PC-9 (cell line): ENCODE results near the gene GNG3. TPM values are rescaled to one million over a fixed set of nuclear protein-coding genes. Genes with fewer than 3 reads are reported as not detected.
"Not testable (repeated sequence)": the region's sequence is repeated elsewhere in the genome, so short reads cannot be mapped to it uniquely, and the experiment has no call there.

Experiments
- BruUV-seq: library from RNA; stranded (reverse); fragments of 400-500 nt; replicated peaks from 2 replicates; lab custom pipeline; 2021; lab: Mats Ljungman, UMichigan
- CTCF ChIA-PET: fragments of 300-600 bp; sonication (Branson Sonifier 250); formaldehyde crosslinking; loops from one replicate; lab custom pipeline; 2022; ENCODE audit warnings: antibody characterized with exemption; lab: Charles Lee
- POLR2A ChIA-PET: fragments of 300-600 bp; sonication (Branson Sonifier 250); formaldehyde crosslinking; loops from one replicate; lab custom pipeline; 2022; ENCODE audit warnings: antibody characterized with exemption; ENCODE audit not compliant: unreplicated experiment; lab: Charles Lee
- DNase-seq, 2 experiments: peaks; one replicate each; pipeline versions ENCODE4 v3.0.0 to v3.0.0-alpha.2; 2015 to 2022; ENCODE audit warnings: mixed read lengths in 1 of 2
- H2AFZ ChIP-seq: fragments of 200-600 bp; sonication (generic); 2 replicates; pipeline ENCODE4 v1.8.1; 2017; ENCODE audit warnings: antibody characterized with exemption
- H3F3A ChIP-seq: fragments of 200-600 bp; sonication (generic); 2 replicates; pipeline ENCODE4 v1.8.1; 2017; ENCODE audit warnings: antibody characterized with exemption, mild to moderate bottlenecking, low read depth; ENCODE audit not compliant: insufficient read depth
- H3K27ac ChIP-seq: fragments of 200-600 bp; sonication (generic); 2 replicates; pipeline ENCODE4 v1.6.1; 2016; ENCODE audit warnings: mixed run types
- H3K27me3 ChIP-seq: fragments of 200-600 bp; sonication (generic); 2 replicates; pipeline ENCODE4 v1.6.1; 2016; ENCODE audit warnings: low read depth, mixed run types; ENCODE audit not compliant: insufficient read depth
- H3K36me3 ChIP-seq: fragments of 200-600 bp; sonication (generic); 2 replicates; pipeline ENCODE4 v1.6.1; 2016; ENCODE audit warnings: low read depth, mixed run types
- H3K4me1 ChIP-seq: fragments of 200-600 bp; sonication (generic); replicated peaks from 2 replicates; pipeline ENCODE4 v1.6.1; 2016; ENCODE audit warnings: mixed run types; ENCODE audit not compliant: insufficient read depth
- H3K4me2 ChIP-seq: fragments of 200-600 bp; sonication (generic); 2 replicates; pipeline ENCODE4 v1.6.1; 2017; ENCODE audit warnings: mixed run types
- H3K4me3 ChIP-seq: fragments of 200-600 bp; sonication (generic); 2 replicates; pipeline ENCODE4 v1.6.1; 2016; ENCODE audit warnings: mixed run types
- H3K79me2 ChIP-seq: fragments of 200-600 bp; sonication (generic); 2 replicates; pipeline ENCODE4 v1.6.1; 2017; ENCODE audit warnings: low read depth, mixed run types
- H3K9me2 ChIP-seq: fragments of 200-600 bp; sonication (generic); 2 replicates; pipeline ENCODE4 v1.8.1; 2017; ENCODE audit warnings: mild to moderate bottlenecking; ENCODE audit not compliant: insufficient read depth
- H3K9me3 ChIP-seq: fragments of 200-600 bp; sonication (generic); 2 replicates; pipeline ENCODE4 v1.8.1; 2016; ENCODE audit warnings: low read depth; ENCODE audit not compliant: insufficient read depth
- H4K20me1 ChIP-seq: fragments of 200-600 bp; sonication (generic); 2 replicates; pipeline ENCODE4 v1.8.1; 2017; ENCODE audit not compliant: insufficient read depth
- EZH2 ChIP-seq: fragments of 200-600 bp; sonication (generic); IDR thresholded peaks from 2 replicates; pipeline ENCODE4 v1.8.0; 2017; ENCODE audit warnings: antibody characterized with exemption, low read depth
- intact Hi-C: fragments of 100-400 bp; cut with micrococcal nuclease; formaldehyde crosslinking; loops from one replicate; pipeline ENCODE4 v1.10.0; 2022; ENCODE audit not compliant: unreplicated experiment
- total RNA-seq: library from RNA; stranded (reverse); gene quantifications from 2 replicates; pipeline ENCODE4 v1.2.3, GENCODE V29; 2021
- TF ChIP-seq, protein P1 (sequence below): fragments of 200-600 bp; sonication (generic); conservative IDR thresholded peaks from 2 replicates; pipeline ENCODE4 v1.6.1; 2017; ENCODE audit warnings: mixed run types, antibody characterized with exemption, mild to moderate bottlenecking, moderate library complexity

Gene GNG3
- total RNA-seq, 1 experiment from 2014 or later, result 0.57 TPM

DNA sequence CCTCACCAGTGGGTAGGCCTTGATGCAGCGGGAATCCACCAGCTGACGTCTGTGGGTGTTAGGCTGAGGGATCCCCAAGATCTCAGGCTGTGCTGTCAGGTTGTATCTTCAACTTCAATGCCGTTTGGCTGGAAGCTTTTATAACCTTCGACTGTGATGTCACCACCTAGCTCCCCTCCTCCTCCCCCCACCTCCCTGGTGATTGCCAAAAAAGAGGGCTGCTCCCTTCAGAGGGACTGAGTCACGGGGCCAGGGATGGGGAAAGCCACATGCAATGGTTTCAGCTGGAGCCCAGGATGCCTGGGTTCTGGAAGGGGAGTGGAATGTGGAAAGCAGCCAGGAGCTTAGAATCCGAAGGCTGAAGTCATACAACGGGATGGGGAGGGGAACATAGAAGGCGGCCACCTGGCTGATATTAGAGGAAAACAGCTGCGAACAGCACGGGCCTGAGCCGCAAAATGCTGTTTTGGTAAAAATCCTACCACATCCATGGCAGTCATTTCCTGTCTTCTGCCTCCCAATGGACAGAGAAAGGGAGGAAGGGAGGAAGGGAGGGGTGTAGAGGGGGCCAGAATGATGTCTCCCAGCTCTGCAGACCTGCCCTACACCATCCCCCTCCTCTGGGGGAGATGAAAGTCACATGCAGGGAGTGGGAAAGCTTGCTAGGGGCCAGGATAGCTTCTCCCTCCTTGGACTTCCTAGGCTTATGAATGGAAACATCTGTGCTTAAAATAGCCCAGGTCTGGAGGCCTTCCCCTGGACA lies 17.9 kb upstream of the GNG3 start, which contains the start of gene LRRN4CL:
LRRN4CL (minus strand) TSS at position 110 of the 763 bp plus-strand sequence. CDS start 1,022 bp downstream, outside the sequence.
- Histone ChIP-seq H3K4me2 (no peak within 1 kb of the TSS), H3K4me1 (no peaks in the 10 kb centered on the region), H3F3A (peaks cover 23% of the 10 kb centered on the region), H3K79me2 (no peaks in the 10 kb centered on the region), H3K27ac (no peak within 1 kb of the TSS), H3K4me3 (no peak within 1 kb of the TSS), H2AFZ (no peak within 1 kb of the TSS), H3K27me3 (no peaks in the 10 kb centered on the region), H3K36me3 (0 out of 2 replicates have a peak, but pooled peaks cover 12% of the 10 kb centered on the region), H3K9me3 (no peaks in the 10 kb centered on the region), H4K20me1 (no peaks in the 10 kb centered on the region), H3K9me2 (no peaks in the 10 kb centered on the region)
- POLR2A ChIA-PET, result no interaction called here
- DNase-seq, result no peak
- BruUV-seq, result no TSS peak
- intact Hi-C loops, result no loop called here
- no peak for TF ChIP-seq EZH2
- TF ChIP-seq, protein P1, sequence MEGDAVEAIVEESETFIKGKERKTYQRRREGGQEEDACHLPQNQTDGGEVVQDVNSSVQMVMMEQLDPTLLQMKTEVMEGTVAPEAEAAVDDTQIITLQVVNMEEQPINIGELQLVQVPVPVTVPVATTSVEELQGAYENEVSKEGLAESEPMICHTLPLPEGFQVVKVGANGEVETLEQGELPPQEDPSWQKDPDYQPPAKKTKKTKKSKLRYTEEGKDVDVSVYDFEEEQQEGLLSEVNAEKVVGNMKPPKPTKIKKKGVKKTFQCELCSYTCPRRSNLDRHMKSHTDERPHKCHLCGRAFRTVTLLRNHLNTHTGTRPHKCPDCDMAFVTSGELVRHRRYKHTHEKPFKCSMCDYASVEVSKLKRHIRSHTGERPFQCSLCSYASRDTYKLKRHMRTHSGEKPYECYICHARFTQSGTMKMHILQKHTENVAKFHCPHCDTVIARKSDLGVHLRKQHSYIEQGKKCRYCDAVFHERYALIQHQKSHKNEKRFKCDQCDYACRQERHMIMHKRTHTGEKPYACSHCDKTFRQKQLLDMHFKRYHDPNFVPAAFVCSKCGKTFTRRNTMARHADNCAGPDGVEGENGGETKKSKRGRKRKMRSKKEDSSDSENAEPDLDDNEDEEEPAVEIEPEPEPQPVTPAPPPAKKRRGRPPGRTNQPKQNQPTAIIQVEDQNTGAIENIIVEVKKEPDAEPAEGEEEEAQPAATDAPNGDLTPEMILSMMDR, result no peak
- CTCF ChIA-PET, result interaction anchor here (0.6 kb wide), 1 partner anchor 65 kb away, joined by 3 read pairs; no protein-coding TSS in a partner anchor

DNA sequence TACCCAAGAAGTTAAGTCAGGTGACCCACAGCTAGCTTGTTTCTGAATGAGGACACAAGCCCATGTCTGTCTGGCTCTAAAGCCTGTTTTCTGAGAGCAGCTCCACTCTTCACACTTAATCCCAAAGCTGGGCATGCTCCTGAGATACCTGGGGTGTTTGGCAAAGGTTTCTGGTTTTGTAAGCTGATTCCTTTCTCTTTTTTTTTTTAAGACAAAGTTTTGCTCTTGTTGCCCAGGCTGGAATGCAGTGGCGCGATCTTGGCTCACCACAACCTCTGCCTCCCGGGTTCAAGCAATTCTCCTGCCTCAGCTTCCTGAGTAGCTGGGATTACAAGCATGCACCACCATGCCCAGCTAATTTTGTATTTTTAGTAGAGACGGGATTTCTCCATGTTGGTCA lies 13.9 kb upstream of the GNG3 start:
- Histone ChIP-seq H3K36me3 (0 out of 2 replicates have a peak, but pooled peaks cover 12% of the 10 kb centered on the region), H3F3A (peaks cover 30% of the 10 kb centered on the region)
- H3K4me2 ChIP-seq, H3K4me1 ChIP-seq, H3K4me3 ChIP-seq, BruUV-seq, H3K9me2 ChIP-seq, H4K20me1 ChIP-seq, H3K27ac ChIP-seq, DNase-seq, H3K9me3 ChIP-seq, H3K79me2 ChIP-seq, H2AFZ ChIP-seq, H3K27me3 ChIP-seq: not testable (repeated sequence)
- ChIA-PET POLR2A (interaction anchor here (0.7 kb wide), 1 partner anchor 29 kb away, joined by 3 read pairs; the partner anchor contains the start of gene C11orf98), CTCF (interaction anchor here (1.1 to 2.4 kb wide), 2 partner anchors 12 to 13 kb away, joined by 5 to 15 read pairs; no protein-coding TSS in a partner anchor)
- intact Hi-C loops, result loop anchor here (1.0 to 2.0 kb wide), 2 partner anchors 15 to 298 kb away; partner anchors contain the start of gene UBXN1

DNA sequence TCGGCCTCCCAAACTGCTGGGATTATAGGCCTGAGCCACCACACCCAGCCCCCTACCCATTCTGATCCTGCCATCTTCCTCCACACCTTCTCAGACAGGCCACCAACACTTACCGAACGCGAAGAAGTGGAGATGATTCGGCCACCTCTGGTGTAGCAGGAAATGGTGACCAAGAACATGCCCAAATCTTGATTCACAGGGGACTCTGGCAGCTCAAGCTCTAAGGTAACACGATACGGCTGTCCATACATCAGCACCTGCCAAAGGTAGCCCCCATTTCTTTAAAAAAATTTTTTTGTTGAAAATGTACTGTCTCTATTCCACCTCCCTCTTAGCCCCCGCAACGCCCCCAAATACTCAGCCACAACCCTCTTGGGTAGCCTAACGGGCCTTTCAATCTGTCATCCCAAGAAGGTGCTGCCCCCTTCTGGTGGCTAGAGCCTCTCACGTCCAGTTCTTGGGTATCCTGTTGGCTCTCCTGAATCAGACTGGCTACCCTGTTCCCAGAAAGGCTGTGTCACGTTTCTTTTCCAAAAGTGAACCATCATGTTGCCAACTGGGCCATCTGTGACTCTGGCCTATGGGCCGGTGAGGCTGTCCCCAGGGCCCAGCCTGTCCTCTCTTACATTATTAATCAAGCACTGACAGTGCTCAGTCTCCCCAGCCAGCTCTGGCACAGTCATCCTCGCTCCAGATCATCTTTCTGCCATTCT lies 12.9 kb upstream of the GNG3 start:
- Histone ChIP-seq H3F3A (peaks cover 25% of the 10 kb centered on the region), H3K27me3 (no peaks in the 10 kb centered on the region), H3K9me2 (no peaks in the 10 kb centered on the region), H3K4me3 (no peak overlapping the region), H3K9me3 (no peaks in the 10 kb centered on the region), H3K36me3 (0 out of 2 replicates have a peak, but pooled peaks cover 12% of the 10 kb centered on the region), H3K27ac (no peak overlapping the region), H2AFZ (no peak overlapping the region), H3K79me2 (no peaks in the 10 kb centered on the region), H3K4me1 (no peaks in the 10 kb centered on the region), H3K4me2 (no peak overlapping the region), H4K20me1 (no peaks in the 10 kb centered on the region)
- intact Hi-C loops, result loop anchor here (1.0 to 2.0 kb wide), 2 partner anchors 16 to 299 kb away; partner anchors contain the start of gene UBXN1
- peak in 1 of 2 experiments; percentile 55 for DNase-seq
- TF ChIP-seq EZH2, result no peak
- TF ChIP-seq, protein P1, result peak; percentile 86
- ChIA-PET POLR2A (interaction anchor here (0.6 kb wide), 1 partner anchor 11 kb away, joined by 7 read pairs; no protein-coding TSS in a partner anchor), CTCF (interaction anchor here (0.6 to 2.4 kb wide), 6 partner anchors 10 to 987 kb away, joined by 3 to 15 read pairs (median 7); no protein-coding TSS in a partner anchor)
- no TSS peak for BruUV-seq
